Measurements from ENCODE around the gene HS6ST3. TPM values are rescaled to one million over a fixed set of nuclear protein-coding genes. Genes with fewer than 3 reads are reported as not detected.

HS6ST3 gene
- total and polyA plus RNA-seq, 12 donors: 2.1 to 27.1 (median 6.2) TPM

DNA sequence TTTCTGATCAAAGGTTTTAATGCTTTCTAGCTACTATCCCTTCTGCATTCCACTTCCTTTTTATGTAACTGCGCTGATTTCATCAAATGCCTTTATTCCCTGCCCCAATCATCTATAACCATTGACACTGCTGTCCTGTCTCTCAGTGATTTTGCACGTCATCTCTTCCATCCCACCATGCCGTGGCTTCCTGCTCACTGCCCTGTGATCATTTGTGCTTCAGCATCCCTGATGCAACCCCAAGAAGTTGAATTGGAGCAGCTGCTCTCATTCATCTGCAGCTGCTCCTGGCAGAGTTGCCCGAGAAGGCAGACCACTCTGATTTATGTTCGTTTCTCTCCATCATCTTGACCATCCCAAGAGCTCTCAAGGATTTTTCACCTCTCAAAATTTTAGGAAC lies 112.4 kb downstream of the HS6ST3 start:
- WGBS, 4 donors: 77 to 93% (median 85%) methylated on average over 5 of the region's 5 CpGs

GRCh38 chr13:96203471-96203870 lies 113.6 kb downstream of the HS6ST3 start:
- no peak for DNase-seq
- no peaks in the 10 kb centered on the region for H3K36me3 ChIP-seq (replicated peaks in 1 of 2)
- H3K4me3 ChIP-seq: no peak overlapping the region
- intact Hi-C loops (cut with DNase I): no loop called here
- H3K27me3 ChIP-seq: no peaks in the 10 kb centered on the region
- 80 to 93% (median 89%) methylated on average over 2 of the region's 2 CpGs for WGBS, 4 donors
- no peaks in the 10 kb centered on the region for H3K4me1 ChIP-seq (replicated peaks in 1 of 2)
- TF ChIP-seq POLR2A (IDR thresholded peaks at IDR 0.05) (no peak), CTCF (IDR thresholded peaks at IDR 0.05) (no peak)
- H3K27ac ChIP-seq: no peak overlapping the region
- H3K9me3 ChIP-seq (replicated peaks in 1 of 3): no peaks in the 10 kb centered on the region

More for the DNA sequence above, 112.4 kb downstream of the HS6ST3 start:
- Histone ChIP-seq H3K4me1 (replicated peaks in 1 of 2) (no peaks in the 10 kb centered on the region), H3K36me3 (replicated peaks in 1 of 2) (no peaks in the 10 kb centered on the region), H3K27ac (no peak overlapping the region), H3K4me3 (no peak overlapping the region), H3K9me3 (replicated peaks in 1 of 3) (no peaks in the 10 kb centered on the region), H3K27me3 (no peaks in the 10 kb centered on the region)
- no peak for DNase-seq
- intact Hi-C loops (cut with DNase I): no loop called here
- TF ChIP-seq CTCF (IDR thresholded peaks at IDR 0.05): no peak
- TF ChIP-seq POLR2A (IDR thresholded peaks at IDR 0.05): no peak

- TF ChIP-seq POLR2A (IDR thresholded peaks at IDR 0.05): no peak
- TF ChIP-seq CTCF (IDR thresholded peaks at IDR 0.05): no peak
- H3K4me3 ChIP-seq: no peak overlapping the region
- H3K9me3 ChIP-seq (replicated peaks in 1 of 3): no peaks in the 10 kb centered on the region
- intact Hi-C loops (cut with DNase I): no loop called here
- no peaks in the 10 kb centered on the region for H3K4me1 ChIP-seq (replicated peaks in 1 of 2)
- H3K36me3 ChIP-seq (replicated peaks in 1 of 2): no peaks in the 10 kb centered on the region
- DNase-seq: no peak
- H3K27me3 ChIP-seq: no peaks in the 10 kb centered on the region
- no peak overlapping the region for H3K27ac ChIP-seq
- 73 to 83% (median 76%) methylated on average over 11 of the region's 11 CpGs for WGBS, 4 donors
These were observed 125.0 kb downstream of the HS6ST3 start for GRCh38 chr13:96214824-96215445.

DNA sequence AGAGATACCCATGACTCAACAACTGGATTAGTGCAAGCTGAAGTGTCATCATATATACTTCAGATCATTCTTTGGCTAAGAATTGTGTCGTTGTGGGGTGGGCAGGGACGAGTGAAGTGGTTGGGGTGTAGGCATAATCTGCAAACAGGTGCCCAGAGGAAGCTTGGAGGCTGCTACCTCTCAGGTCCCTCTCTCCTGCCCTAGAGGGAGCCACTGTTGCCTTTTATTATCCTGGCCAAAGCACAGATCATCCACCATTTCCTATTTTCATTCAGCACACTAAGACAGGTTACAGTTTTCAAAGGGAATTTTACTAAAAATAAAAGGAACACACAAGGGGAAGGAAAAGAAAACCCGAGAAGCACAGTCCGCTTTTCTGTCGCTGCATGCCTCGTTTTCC lies 126.6 kb downstream of the HS6ST3 start:
- TF ChIP-seq CTCF (IDR thresholded peaks at IDR 0.05): no peak
- TF ChIP-seq POLR2A (IDR thresholded peaks at IDR 0.05): no peak
- Histone ChIP-seq H3K27ac (no peak overlapping the region), H3K9me3 (replicated peaks in 1 of 3) (no peaks in the 10 kb centered on the region), H3K36me3 (replicated peaks in 1 of 2) (no peaks in the 10 kb centered on the region), H3K4me1 (replicated peaks in 1 of 2) (no peaks in the 10 kb centered on the region), H3K4me3 (no peak overlapping the region), H3K27me3 (no peaks in the 10 kb centered on the region)
- intact Hi-C loops (cut with DNase I): no loop called here
- 87 to 93% (median 90%) methylated on average over 6 of the region's 6 CpGs for WGBS, 4 donors
- DNase-seq: no peak

Data from adrenal gland (tissue), 12 donors.